Lung (tissue), 12 donors: ENCODE measurements around the gene CEACAM16. TPM values are rescaled to one million over a fixed set of nuclear protein-coding genes. Genes with fewer than 3 reads are reported as not detected.

Experiments
- ATAC-seq: fragments of 200-7000 bp; cut with Tn5 transposase; one replicate; pipeline ENCODE4 v1.9.1; 2020; ENCODE audit warnings: moderate number of reproducible peaks; ENCODE audit not compliant: insufficient read depth, low FRiP score
- DNase-seq, 3 donors: peaks; one replicate each; pipeline ENCODE4 v3.0.0-alpha.2; 2013 to 2017
- H3K27ac ChIP-seq, 2 donors: one replicate each; pipeline ENCODE4 v1.5.1; 2013; ENCODE audit warnings: mild to moderate bottlenecking in 2 of 2, moderate library complexity in 2 of 2, control low read depth in 1 of 2, inconsistent platforms in 1 of 2, low read depth in 1 of 2, low read length in 1 of 2
- H3K27me3 ChIP-seq, 3 donors: one replicate each; pipeline ENCODE4 v1.5.1; 2013; ENCODE audit warnings: low read length in 2 of 3; ENCODE audit not compliant: control insufficient read depth in 3 of 3, insufficient read depth in 3 of 3
- H3K36me3 ChIP-seq, 4 donors: one replicate each; pipeline ENCODE4 v1.5.1; 2013; ENCODE audit warnings: low read length in 4 of 4, mild to moderate bottlenecking in 1 of 4, moderate library complexity in 1 of 4; ENCODE audit not compliant: control insufficient read depth in 4 of 4, insufficient read depth in 4 of 4
- H3K4me1 ChIP-seq, 5 donors: one replicate each; pipeline ENCODE4 v1.5.1; 2013; ENCODE audit warnings: low read length in 5 of 5, mild to moderate bottlenecking in 2 of 5, moderate library complexity in 1 of 5; ENCODE audit not compliant: control insufficient read depth in 5 of 5, insufficient read depth in 5 of 5
- H3K4me3 ChIP-seq: one replicate; pipeline ENCODE4 v1.5.1; 2013; ENCODE audit warnings: mild to moderate bottlenecking, control low read depth, moderate library complexity
- H3K9ac ChIP-seq, 2 donors: one replicate each; pipeline ENCODE4 v1.5.1; 2013; ENCODE audit warnings: low read length in 2 of 2, control low read depth in 1 of 2; ENCODE audit not compliant: insufficient read depth in 1 of 2
- H3K9me3 ChIP-seq, 4 donors: one replicate each; pipeline ENCODE4 v1.5.1; 2013; ENCODE audit warnings: low read length in 3 of 4, mild to moderate bottlenecking in 1 of 4, moderate library complexity in 1 of 4; ENCODE audit not compliant: control insufficient read depth in 4 of 4, insufficient read depth in 3 of 4
- CTCF ChIP-seq: IDR thresholded peaks from 2 replicates; pipeline ENCODE4 v1.5.1; 2012; ENCODE audit warnings: mild to moderate bottlenecking; ENCODE audit errors: control extremely low read depth, extremely low read depth
- whole genome bisulfite sequencing, 2 donors: extraction: QIAGEN DNeasy Blood & Tissue Kit; methylation state at CpG; one replicate each; pipeline ENCODE4 v1.1.7; 2013; 5-methylcytosine and 5-hydroxymethylcytosine counted together
- polyA plus RNA-seq, 2 donors: library from polyadenylated mRNA; stranded (reverse); fragments of 200-250 nt; gene quantifications; one replicate each; pipeline ENCODE4 v1.2.1, GENCODE V29; 2013
- total RNA-seq, 2 donors: library from RNA; depleted of rRNA in 1 of 2; stranded (reverse); fragments of >200 nt in 1 of 2; gene quantifications; one replicate each; pipeline ENCODE4 v1.2.1, GENCODE V29; 2014 to 2021
- donor health status: control.
- donor health status: control.
- donor health status: Bipolar disorder and iron deficiency.
- donor health status: healthy.
- donor health status: DM: yes; HTN: yes; CAD: no.

The CEACAM16 gene
- total and polyA plus RNA-seq, 4 donors: 0.26 TPM; not detected in 3

GRCh38 chr19:44700547-44700946 lies 1.6 kb downstream of the CEACAM16 start:
- Histone ChIP-seq H3K4me3 (no peak overlapping the region), H3K36me3 (no peaks in the 10 kb centered on the region), H3K9ac (no peak overlapping the region), H3K4me1 (no peaks in the 10 kb centered on the region), H3K27ac (no peak overlapping the region), H3K27me3 (no peaks in the 10 kb centered on the region), H3K9me3 (no peaks in the 10 kb centered on the region)
- ATAC-seq: no peak
- no peak for DNase-seq
- 94 to 96% methylated on average over 5 of the region's 5 CpGs for WGBS, 2 donors
- TF ChIP-seq CTCF: no peak

- Histone ChIP-seq H3K4me1 (no peaks in the 10 kb centered on the region), H3K9ac (no peak overlapping the region), H3K36me3 (no peaks in the 10 kb centered on the region), H3K27ac (no peak overlapping the region), H3K27me3 (no peaks in the 10 kb centered on the region), H3K9me3 (no peaks in the 10 kb centered on the region), H3K4me3 (no peak overlapping the region)
- no peak for DNase-seq
- 89 to 92% methylated on average over 12 to 15 of the region's 15 CpGs for whole genome bisulfite sequencing, 2 donors
- no peak for ATAC-seq
- TF ChIP-seq CTCF: no peak
Measured at GRCh38 chr19:44701228-44701627, 2.3 kb downstream of the CEACAM16 start.

- no peak for DNase-seq
- Histone ChIP-seq H3K27me3 (no peaks in the 10 kb centered on the region), H3K4me1 (no peaks in the 10 kb centered on the region), H3K9me3 (no peaks in the 10 kb centered on the region), H3K4me3 (no peak overlapping the region), H3K36me3 (no peaks in the 10 kb centered on the region), H3K9ac (no peak overlapping the region), H3K27ac (no peak overlapping the region)
- ATAC-seq: no peak
- TF ChIP-seq CTCF: no peak
- WGBS, 2 donors: 89 to 90% methylated on average over 17 of the region's 17 CpGs
Measured at GRCh38 chr19:44702551-44703176, 3.7 kb downstream of the CEACAM16 start.
